Panc1 (cell line): Measurements from ENCODE around the gene COL11A1. TPM values are rescaled to one million over a fixed set of nuclear protein-coding genes. Genes with fewer than 3 reads are reported as not detected.

Experiments used
- ATAC-seq: fragments of 200-7000 bp; cut with Tn5 transposase; 2 replicates; pipeline ENCODE4 v1.9.1; 2020; ENCODE audit warnings: mild to moderate bottlenecking, moderate library complexity
- BruUV-seq: library from RNA; stranded (reverse); fragments of 400-500 nt; replicated peaks from 2 replicates; lab custom pipeline; 2021; lab: Mats Ljungman, UMichigan
- CTCF ChIA-PET: fragments of 300-600 bp; sonication (Branson Sonifier 250); formaldehyde crosslinking; loops from one replicate; lab custom pipeline; 2022; ENCODE audit warnings: antibody characterized with exemption; lab: Charles Lee
- POLR2A ChIA-PET: fragments of 300-600 bp; sonication (Branson Sonifier 250); formaldehyde crosslinking; loops from one replicate; lab custom pipeline; 2022; ENCODE audit warnings: antibody characterized with exemption; lab: Charles Lee
- DNase-seq: peaks from one replicate; pipeline ENCODE4 v3.0.0-alpha.2; 2010; ENCODE audit warnings: low read depth, low spot score
- H3K27ac ChIP-seq: 2 replicates; pipeline ENCODE4 v1.5.1; 2011; ENCODE audit warnings: mild to moderate bottlenecking, low read length, inconsistent platforms
- H3K27me3 ChIP-seq: fragments of 200-500 bp; sonication (Bioruptor generic); 2 replicates; pipeline ENCODE4 v1.6.0; 2014; ENCODE audit warnings: low read length, inconsistent platforms; ENCODE audit not compliant: control insufficient read depth, insufficient read depth
- H3K36me3 ChIP-seq: fragments of 200-500 bp; sonication (Bioruptor generic); 2 replicates; pipeline ENCODE4 v1.5.1; 2014; ENCODE audit warnings: inconsistent platforms, mild to moderate bottlenecking, low read length, moderate library complexity; ENCODE audit not compliant: control insufficient read depth, insufficient read depth
- H3K4me1 ChIP-seq: 2 replicates; pipeline ENCODE4 v1.5.1; 2011; ENCODE audit warnings: inconsistent platforms, mild to moderate bottlenecking, low read length, moderate library complexity; ENCODE audit not compliant: control insufficient read depth, insufficient read depth
- H3K4me3 ChIP-seq, 2 experiments: 2 replicates each; pipeline ENCODE4 v1.5.1; 2011 to 2012; ENCODE audit warnings: low read depth in 2 of 2, low read length in 2 of 2, mild to moderate bottlenecking in 2 of 2, inconsistent platforms in 1 of 2, moderate library complexity in 1 of 2
- H3K9me3 ChIP-seq: fragments of 200-500 bp; sonication (Bioruptor generic); 2 replicates; pipeline ENCODE4 v1.5.1; 2014; ENCODE audit warnings: low read depth, mild to moderate bottlenecking, inconsistent platforms, low read length, moderate library complexity; ENCODE audit not compliant: control insufficient read depth, insufficient read depth
- CTCF ChIP-seq: fragments of 450-650 bp; IDR thresholded peaks from 2 replicates; pipeline ENCODE4 v1.5.1; 2017; ENCODE audit warnings: mild to moderate bottlenecking
- POLR2AphosphoS5 ChIP-seq: IDR thresholded peaks from 2 replicates; pipeline ENCODE4 v1.6.1; 2012; ENCODE audit warnings: mild to moderate bottlenecking, low read depth, low read length, moderate library complexity
- REST ChIP-seq, 2 experiments: IDR thresholded peaks; 2 replicates each; pipeline ENCODE4 v1.6.1; 2011 to 2012; ENCODE audit warnings: low read depth in 2 of 2, control low read depth in 1 of 2, low read length in 1 of 2, mild to moderate bottlenecking in 1 of 2, moderate library complexity in 1 of 2; ENCODE audit not compliant: insufficient read depth in 1 of 2
- SIN3A ChIP-seq: IDR thresholded peaks from 2 replicates; pipeline ENCODE4 v1.6.1; 2012; ENCODE audit warnings: low read depth, mild to moderate bottlenecking, low read length, moderate library complexity, borderline replicate concordance; ENCODE audit not compliant: insufficient read depth
- TCF7L2 ChIP-seq: IDR thresholded peaks from 2 replicates; pipeline ENCODE4 v1.6.1; 2011; ENCODE audit warnings: mild to moderate bottlenecking, low read depth, low read length, inconsistent platforms
- in situ Hi-C: cut with HindIII; loops from 2 replicates; pipeline ENCODE4 v1.10.0; 2016; ENCODE audit warnings: low sequenced_read_pairs, low pct_unique_long_range_greater_than_20kb
- intact Hi-C: fragments of 100-400 bp; cut with micrococcal nuclease; formaldehyde crosslinking; loops from one replicate; pipeline ENCODE4 v1.10.0; 2022; ENCODE audit not compliant: unreplicated experiment
- total RNA-seq: library from RNA; stranded (reverse); gene quantifications from one replicate; pipeline ENCODE4 v1.2.1, GENCODE V29; 2021; ENCODE audit not compliant: unreplicated experiment

COL11A1 gene
- total RNA-seq, 1 experiment from 2014 or later = 106 TPM

GRCh38 chr1:102967786-102968185 is 140.5 kb downstream of the COL11A1 start:
- H3K9me3 ChIP-seq = no peaks in the 10 kb centered on the region
- ATAC-seq = no peak
- H3K4me3 ChIP-seq = no peak overlapping the region
- TF ChIP-seq POLR2AphosphoS5 (no peak), SIN3A (no peak), TCF7L2 (no peak), CTCF (no peak), REST (IDR thresholded peaks at IDR 0.05; ENCODE audit: insufficient read depth in 1 of 2, low read depth in 2 of 2, low read length in 1 of 2) (no peak)
- no peaks in the 10 kb centered on the region for H3K27me3 ChIP-seq
- no peaks in the 10 kb centered on the region; the same call in 1 of the 2 replicates for H3K4me1 ChIP-seq
- intact Hi-C loops = no loop called here
- no peak overlapping the region for H3K27ac ChIP-seq
- peaks cover 3% of the 10 kb centered on the region for H3K36me3 ChIP-seq
- in situ Hi-C loops = no loop called here
- POLR2A ChIA-PET = no interaction called here
- BruUV-seq = no TSS peak
- CTCF ChIA-PET = no interaction called here
- DNase-seq = no peak

- TF ChIP-seq TCF7L2 (no peak), REST (IDR thresholded peaks at IDR 0.05; ENCODE audit: insufficient read depth in 1 of 2, low read depth in 2 of 2, low read length in 1 of 2) (no peak), POLR2AphosphoS5 (no peak), SIN3A (no peak), CTCF (no peak)
- CTCF ChIA-PET = no interaction called here
- H3K9me3 ChIP-seq = no peaks in the 10 kb centered on the region
- POLR2A ChIA-PET = no interaction called here
- H3K27me3 ChIP-seq = no peaks in the 10 kb centered on the region
- intact Hi-C loops = no loop called here
- in situ Hi-C loops = no loop called here
- no peaks in the 10 kb centered on the region; the same call in 1 of the 2 replicates for H3K4me1 ChIP-seq
- no TSS peak for BruUV-seq
- DNase-seq (no peak), ATAC-seq (no peak)
- H3K27ac ChIP-seq = no peak overlapping the region
- peaks cover 3% of the 10 kb centered on the region for H3K36me3 ChIP-seq
- H3K4me3 ChIP-seq = no peak overlapping the region
Measured at GRCh38 chr1:102961549-102961948, 146.8 kb downstream of the COL11A1 start.
